ENCODE measurements around the gene ZNF841. TPM values are rescaled to one million over a fixed set of nuclear protein-coding genes. Genes with fewer than 3 reads are reported as not detected.
"Not testable (repeated sequence)": the region's sequence is repeated elsewhere in the genome, so short reads cannot be mapped to it uniquely, and the experiment has no call there.

Gene ZNF841
- total RNA-seq, 1 experiment from 2014 or later: 13.6 TPM

GRCh38 chr19:52102782-52103181 is 7.2 kb upstream of the ZNF841 start:
- peaks cover 18% of the 10 kb centered on the region for H3K9me3 ChIP-seq (replicated peaks)

GRCh38 chr19:52101866-52102562 is 6.4 kb upstream of the ZNF841 start:
- DNase-seq (ENCODE audit: low read depth in 1 of 2, low spot score in 2 of 2): no peak
- H3K36me3 ChIP-seq: no peaks in the 10 kb centered on the region
- no peaks in the 10 kb centered on the region for H3K4me1 ChIP-seq (replicated peaks)
- no peak overlapping the region for H3K4me3 ChIP-seq
- no peak overlapping the region for H3K27ac ChIP-seq
- no peaks in the 10 kb centered on the region for H3K27me3 ChIP-seq (replicated peaks)
- H3K9me3 ChIP-seq (replicated peaks): peaks cover 17% of the 10 kb centered on the region

More at GRCh38 chr19:52102782-52103181, 7.2 kb upstream of the ZNF841 start:
- DNase-seq (ENCODE audit: low read depth in 1 of 2, low spot score in 2 of 2): no peak
- H3K4me1 ChIP-seq (replicated peaks): no peaks in the 10 kb centered on the region
- H3K27me3 ChIP-seq (replicated peaks): no peaks in the 10 kb centered on the region
- H3K4me3 ChIP-seq: no peak overlapping the region
- no peaks in the 10 kb centered on the region for H3K36me3 ChIP-seq
- H3K27ac ChIP-seq: no peak overlapping the region

- peaks cover 20% of the 10 kb centered on the region for H3K9me3 ChIP-seq (replicated peaks)
- no peak overlapping the region for H3K4me3 ChIP-seq
- peaks cover 7% of the 10 kb centered on the region for H3K36me3 ChIP-seq
- H3K27me3 ChIP-seq (replicated peaks): no peaks in the 10 kb centered on the region
- no peak overlapping the region for H3K27ac ChIP-seq
- DNase-seq (ENCODE audit: low read depth in 1 of 2, low spot score in 2 of 2): no peak
- H3K4me1 ChIP-seq (replicated peaks): no peaks in the 10 kb centered on the region
Measured at GRCh38 chr19:52099497-52100138, 4.1 kb upstream of the ZNF841 start.

GRCh38 chr19:52096416-52096815 is 851 bp upstream of the ZNF841 start:
- peaks cover 34% of the 10 kb centered on the region for H3K36me3 ChIP-seq
- H3K27ac ChIP-seq; H3K4me1 ChIP-seq (replicated peaks); H3K27me3 ChIP-seq (replicated peaks); H3K4me3 ChIP-seq; DNase-seq (ENCODE audit: low read depth in 1 of 2, low spot score in 2 of 2): not testable (repeated sequence)
- peaks cover 29% of the 10 kb centered on the region for H3K9me3 ChIP-seq (replicated peaks)

GRCh38 chr19:52094526-52095130 is 937 bp downstream of the ZNF841 start:
- H3K36me3 ChIP-seq: peaks cover 43% of the 10 kb centered on the region
- peak overlapping the region; percentile 76 for H3K4me3 ChIP-seq
- no peak overlapping the region for H3K27ac ChIP-seq
- H3K4me1 ChIP-seq (replicated peaks): peaks cover 3% of the 10 kb centered on the region; the same call in 1 of the 2 replicates
- peaks cover 28% of the 10 kb centered on the region for H3K9me3 ChIP-seq (replicated peaks)
- no peaks in the 10 kb centered on the region for H3K27me3 ChIP-seq (replicated peaks)
- peak in 1 of 2 experiments; percentile 1 for DNase-seq (ENCODE audit: low read depth in 1 of 2, low spot score in 2 of 2)

GRCh38 chr19:52086481-52086880 is 9.1 kb downstream of the ZNF841 start:
- Histone ChIP-seq H3K36me3 (peaks cover 80% of the 10 kb centered on the region), H3K27ac (no peak overlapping the region), H3K27me3 (replicated peaks) (no peaks in the 10 kb centered on the region), H3K4me3 (no peak overlapping the region), H3K4me1 (replicated peaks) (no peaks in the 10 kb centered on the region), H3K9me3 (replicated peaks) (peaks cover 30% of the 10 kb centered on the region)
- no peak for DNase-seq (ENCODE audit: low read depth in 1 of 2, low spot score in 2 of 2)

- Histone ChIP-seq H3K9me3 (replicated peaks) (peaks cover 32% of the 10 kb centered on the region), H3K36me3 (peaks cover 92% of the 10 kb centered on the region)
- no peak for DNase-seq (ENCODE audit: low read depth in 1 of 2, low spot score in 2 of 2)
Measured at GRCh38 chr19:52070496-52070895, 25.1 kb downstream of the ZNF841 start.

GRCh38 chr19:52069653-52070052 is 25.9 kb downstream of the ZNF841 start:
- Histone ChIP-seq H3K9me3 (replicated peaks) (peaks cover 36% of the 10 kb centered on the region), H3K4me1 (replicated peaks) (no peaks in the 10 kb centered on the region), H3K27me3 (replicated peaks) (no peaks in the 10 kb centered on the region), H3K36me3 (peaks cover 92% of the 10 kb centered on the region), H3K27ac (no peak overlapping the region), H3K4me3 (no peak overlapping the region)
- DNase-seq (ENCODE audit: low read depth in 1 of 2, low spot score in 2 of 2): no peak

More at GRCh38 chr19:52070496-52070895, 25.1 kb downstream of the ZNF841 start:
- no peak overlapping the region for H3K4me3 ChIP-seq
- no peak overlapping the region for H3K27ac ChIP-seq
- H3K4me1 ChIP-seq (replicated peaks): no peaks in the 10 kb centered on the region
- H3K27me3 ChIP-seq (replicated peaks): no peaks in the 10 kb centered on the region

GRCh38 chr19:52066258-52066863 is 29.2 kb downstream of the ZNF841 start:
- DNase-seq (ENCODE audit: low read depth in 1 of 2, low spot score in 2 of 2): no peak
- Histone ChIP-seq H3K27ac (no peak overlapping the region), H3K4me3 (no peak overlapping the region), H3K27me3 (replicated peaks) (no peaks in the 10 kb centered on the region), H3K4me1 (replicated peaks) (no peaks in the 10 kb centered on the region), H3K36me3 (peaks cover 74% of the 10 kb centered on the region), H3K9me3 (replicated peaks) (peaks cover 40% of the 10 kb centered on the region)

GRCh38 chr19:52065399-52065798 is 30.2 kb downstream of the ZNF841 start:
- Histone ChIP-seq H3K4me3 (no peak overlapping the region), H3K4me1 (replicated peaks) (no peaks in the 10 kb centered on the region), H3K9me3 (replicated peaks) (peaks cover 40% of the 10 kb centered on the region), H3K36me3 (peaks cover 64% of the 10 kb centered on the region), H3K27me3 (replicated peaks) (no peaks in the 10 kb centered on the region), H3K27ac (no peak overlapping the region)
- DNase-seq (ENCODE audit: low read depth in 1 of 2, low spot score in 2 of 2): no peak

- not testable (repeated sequence) for H3K36me3 ChIP-seq; H3K4me3 ChIP-seq; H3K27ac ChIP-seq; H3K9me3 ChIP-seq (replicated peaks); H3K4me1 ChIP-seq (replicated peaks); H3K27me3 ChIP-seq (replicated peaks); DNase-seq (ENCODE audit: low read depth in 1 of 2, low spot score in 2 of 2)
Measured at GRCh38 chr19:52056480-52056879, 39.1 kb downstream of the ZNF841 start.

- H3K4me3 ChIP-seq; H3K36me3 ChIP-seq; DNase-seq (ENCODE audit: low read depth in 1 of 2, low spot score in 2 of 2); H3K9me3 ChIP-seq (replicated peaks); H3K27ac ChIP-seq; H3K27me3 ChIP-seq (replicated peaks); H3K4me1 ChIP-seq (replicated peaks): not testable (repeated sequence)
Measured at GRCh38 chr19:52051736-52052135, 43.8 kb downstream of the ZNF841 start.

- no peaks in the 10 kb centered on the region for H3K27me3 ChIP-seq (replicated peaks)
- DNase-seq (ENCODE audit: low read depth in 1 of 2, low spot score in 2 of 2): peak; percentile 89 to 94
- peaks cover 22% of the 10 kb centered on the region for H3K36me3 ChIP-seq
- no peaks in the 10 kb centered on the region for H3K9me3 ChIP-seq (replicated peaks)
- peak within 1 kb of the TSS; percentile 78 for H3K27ac ChIP-seq
- H3K4me3 ChIP-seq: peak within 1 kb of the TSS; percentile 52
- H3K4me1 ChIP-seq (replicated peaks): no peaks in the 10 kb centered on the region; the same call in 1 of the 2 replicates
Measured at GRCh38 chr19:52048555-52049501, 46.7 kb downstream of the ZNF841 start, which contains the start of gene ZNF432. ZNF432 (minus strand) TSS chr19:52048838; CDS start chr19:52046868, 1,970 bp downstream.
